SK-N-SH treated with all-trans-retinoic acid at 6 μM for 48 hours (cell line): ENCODE results near the gene PRH1.

Experiments used
- ATAC-seq: fragments of 200-7000 bp; cut with Tn5 transposase; 3 replicates; pipeline ENCODE4 v1.9.1; 2020; ENCODE audit warnings: mild to moderate bottlenecking, moderate library complexity
- ARNTL ChIP-seq: fragments of 450-650 bp; formaldehyde crosslinking; IDR thresholded peaks from 2 replicates; pipeline ENCODE4 v1.5.0; 2020; ENCODE audit warnings: low read depth, mild to moderate bottlenecking, moderate library complexity, borderline replicate concordance
- BACH2 ChIP-seq: fragments of 250-450 bp; sonication (Bioruptor Pico); IDR thresholded peaks from 2 replicates; pipeline ENCODE4 v1.9.0; 2021; ENCODE audit warnings: mild to moderate bottlenecking, borderline replicate concordance
- ESRRG ChIP-seq: fragments of 250-450 bp; sonication (Bioruptor Pico); IDR thresholded peaks from 2 replicates; pipeline ENCODE4 v1.6.1; 2021; ENCODE audit warnings: mild to moderate bottlenecking
- GLIS3 ChIP-seq: fragments of 250-450 bp; sonication (Bioruptor Pico); IDR thresholded peaks from 2 replicates; pipeline ENCODE4 v1.5.0; 2020; ENCODE audit warnings: mild to moderate bottlenecking, moderate library complexity
- OSR1 ChIP-seq: fragments of 250-450 bp; sonication (Bioruptor Pico); IDR thresholded peaks from 2 replicates; pipeline ENCODE4 v1.8.0; 2022; ENCODE audit warnings: moderate library complexity, mild to moderate bottlenecking, inconsistent platforms
- PPARA ChIP-seq: fragments of 250-450 bp; sonication (Bioruptor Pico); IDR thresholded peaks from 2 replicates; pipeline ENCODE4 v1.5.0; 2020; ENCODE audit warnings: mild to moderate bottlenecking, borderline replicate concordance
- RARB ChIP-seq: fragments of 250-450 bp; sonication (Bioruptor Pico); IDR thresholded peaks from 2 replicates; pipeline ENCODE4 v1.8.0; 2021; ENCODE audit warnings: mild to moderate bottlenecking, moderate library complexity
- TCF4 ChIP-seq: fragments of 250-450 bp; sonication (Bioruptor Pico); IDR thresholded peaks from 2 replicates; pipeline ENCODE4 v1.8.0; 2021; ENCODE audit warnings: mild to moderate bottlenecking, moderate library complexity, borderline replicate concordance
- TOX ChIP-seq: fragments of 250-450 bp; sonication (Bioruptor Pico); IDR thresholded peaks from 2 replicates; pipeline ENCODE4 v1.8.0; 2021; ENCODE audit warnings: mild to moderate bottlenecking, moderate library complexity, borderline replicate concordance
- ZC3H10 ChIP-seq: fragments of 250-450 bp; sonication (Bioruptor Pico); IDR thresholded peaks from 2 replicates; pipeline ENCODE4 v1.5.1; 2021; ENCODE audit warnings: mild to moderate bottlenecking, moderate library complexity
- ZFP3 ChIP-seq: fragments of 250-450 bp; sonication (Bioruptor Pico); IDR thresholded peaks from 2 replicates; pipeline ENCODE4 v1.5.0; 2020; ENCODE audit warnings: mild to moderate bottlenecking, moderate library complexity
- ZFP30 ChIP-seq: fragments of 450-650 bp; formaldehyde crosslinking; IDR thresholded peaks from 2 replicates; pipeline ENCODE4 v1.5.0; 2022; ENCODE audit warnings: mild to moderate bottlenecking, moderate library complexity
- ZNF565 ChIP-seq: fragments of 450-650 bp; formaldehyde crosslinking; conservative IDR thresholded peaks from 2 replicates; pipeline ENCODE4 v1.5.0; 2020; ENCODE audit warnings: low read depth, mild to moderate bottlenecking, moderate library complexity
- ZNF8 ChIP-seq: fragments of 450-650 bp; formaldehyde crosslinking; IDR thresholded peaks from 2 replicates; pipeline ENCODE4 v1.5.0; 2020; ENCODE audit warnings: mild to moderate bottlenecking, moderate library complexity
- TF ChIP-seq, protein P1 (sequence below): fragments of 250-450 bp; sonication (Bioruptor Pico); IDR thresholded peaks from 2 replicates; pipeline ENCODE4 v1.5.1; 2021; ENCODE audit warnings: mild to moderate bottlenecking, moderate library complexity
- TF ChIP-seq, protein P2 (sequence below): fragments of 250-450 bp; sonication (Bioruptor Pico); IDR thresholded peaks from 2 replicates; pipeline ENCODE4 v1.8.0; 2021; ENCODE audit warnings: low read depth, mild to moderate bottlenecking, moderate library complexity, borderline replicate concordance

Gene PRH1

GRCh38 chr12:10842862-10843261, 41.2 kb downstream of the PRH1 start:
- no peak for TF ChIP-seq ESRRG (CRISPR knock-in tag)
- TF ChIP-seq, protein P1, sequence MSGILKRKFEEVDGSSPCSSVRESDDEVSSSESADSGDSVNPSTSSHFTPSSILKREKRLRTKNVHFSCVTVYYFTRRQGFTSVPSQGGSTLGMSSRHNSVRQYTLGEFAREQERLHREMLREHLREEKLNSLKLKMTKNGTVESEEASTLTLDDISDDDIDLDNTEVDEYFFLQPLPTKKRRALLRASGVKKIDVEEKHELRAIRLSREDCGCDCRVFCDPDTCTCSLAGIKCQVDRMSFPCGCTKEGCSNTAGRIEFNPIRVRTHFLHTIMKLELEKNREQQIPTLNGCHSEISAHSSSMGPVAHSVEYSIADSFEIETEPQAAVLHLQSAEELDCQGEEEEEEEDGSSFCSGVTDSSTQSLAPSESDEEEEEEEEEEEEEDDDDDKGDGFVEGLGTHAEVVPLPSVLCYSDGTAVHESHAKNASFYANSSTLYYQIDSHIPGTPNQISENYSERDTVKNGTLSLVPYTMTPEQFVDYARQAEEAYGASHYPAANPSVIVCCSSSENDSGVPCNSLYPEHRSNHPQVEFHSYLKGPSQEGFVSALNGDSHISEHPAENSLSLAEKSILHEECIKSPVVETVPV (CRISPR knock-in tag): no peak
- no peak for TF ChIP-seq ZC3H10 (CRISPR knock-in tag)
- TF ChIP-seq TOX (CRISPR knock-in tag): no peak
- TF ChIP-seq ZNF565 (CRISPR knock-in tag): no peak
- no peak for TF ChIP-seq TCF4
- no peak for TF ChIP-seq ZNF8 (CRISPR knock-in tag)
- no peak for TF ChIP-seq BACH2
- no peak for TF ChIP-seq ZFP30 (CRISPR knock-in tag)
- no peak for TF ChIP-seq ZFP3 (CRISPR knock-in tag)
- no peak for TF ChIP-seq RARB (CRISPR knock-in tag)
- TF ChIP-seq, protein P2, sequence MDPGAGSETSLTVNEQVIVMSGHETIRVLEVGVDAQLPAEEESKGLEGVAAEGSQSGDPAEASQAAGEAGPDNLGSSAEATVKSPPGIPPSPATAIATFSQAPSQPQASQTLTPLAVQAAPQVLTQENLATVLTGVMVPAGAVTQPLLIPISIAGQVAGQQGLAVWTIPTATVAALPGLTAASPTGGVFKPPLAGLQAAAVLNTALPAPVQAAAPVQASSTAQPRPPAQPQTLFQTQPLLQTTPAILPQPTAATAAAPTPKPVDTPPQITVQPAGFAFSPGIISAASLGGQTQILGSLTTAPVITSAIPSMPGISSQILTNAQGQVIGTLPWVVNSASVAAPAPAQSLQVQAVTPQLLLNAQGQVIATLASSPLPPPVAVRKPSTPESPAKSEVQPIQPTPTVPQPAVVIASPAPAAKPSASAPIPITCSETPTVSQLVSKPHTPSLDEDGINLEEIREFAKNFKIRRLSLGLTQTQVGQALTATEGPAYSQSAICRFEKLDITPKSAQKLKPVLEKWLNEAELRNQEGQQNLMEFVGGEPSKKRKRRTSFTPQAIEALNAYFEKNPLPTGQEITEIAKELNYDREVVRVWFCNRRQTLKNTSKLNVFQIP (CRISPR knock-in tag): no peak
- no peak for TF ChIP-seq GLIS3
- TF ChIP-seq ARNTL: no peak
- ATAC-seq: no peak

DNA sequence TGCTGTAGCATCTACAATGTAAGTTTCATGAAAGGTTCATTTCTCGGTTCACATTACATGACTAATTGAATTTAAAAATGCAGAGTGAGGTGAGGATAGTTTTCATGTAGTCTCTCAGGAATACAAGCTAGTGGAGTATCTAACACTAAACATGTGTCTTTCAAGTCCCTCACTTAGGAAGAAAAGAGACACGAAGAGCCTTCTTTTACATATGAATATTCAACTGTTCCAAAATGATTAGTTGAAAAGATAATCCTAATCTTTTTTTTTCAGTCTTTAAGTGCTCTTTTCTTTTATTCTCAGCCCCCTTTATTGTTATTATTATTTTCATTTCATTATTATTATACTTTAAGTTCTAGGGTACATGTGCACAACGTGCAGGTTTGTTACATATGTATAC, 45.6 kb downstream of the PRH1 start:
- no peak for ATAC-seq
- TF ChIP-seq PPARA (CRISPR knock-in tag): no peak
- no peak for TF ChIP-seq RARB (CRISPR knock-in tag)
- TF ChIP-seq ZNF8 (CRISPR knock-in tag): no peak
- TF ChIP-seq OSR1 (CRISPR knock-in tag): no peak
